ENCODE measurements around the gene ULK3.

ULK3 gene

DNA sequence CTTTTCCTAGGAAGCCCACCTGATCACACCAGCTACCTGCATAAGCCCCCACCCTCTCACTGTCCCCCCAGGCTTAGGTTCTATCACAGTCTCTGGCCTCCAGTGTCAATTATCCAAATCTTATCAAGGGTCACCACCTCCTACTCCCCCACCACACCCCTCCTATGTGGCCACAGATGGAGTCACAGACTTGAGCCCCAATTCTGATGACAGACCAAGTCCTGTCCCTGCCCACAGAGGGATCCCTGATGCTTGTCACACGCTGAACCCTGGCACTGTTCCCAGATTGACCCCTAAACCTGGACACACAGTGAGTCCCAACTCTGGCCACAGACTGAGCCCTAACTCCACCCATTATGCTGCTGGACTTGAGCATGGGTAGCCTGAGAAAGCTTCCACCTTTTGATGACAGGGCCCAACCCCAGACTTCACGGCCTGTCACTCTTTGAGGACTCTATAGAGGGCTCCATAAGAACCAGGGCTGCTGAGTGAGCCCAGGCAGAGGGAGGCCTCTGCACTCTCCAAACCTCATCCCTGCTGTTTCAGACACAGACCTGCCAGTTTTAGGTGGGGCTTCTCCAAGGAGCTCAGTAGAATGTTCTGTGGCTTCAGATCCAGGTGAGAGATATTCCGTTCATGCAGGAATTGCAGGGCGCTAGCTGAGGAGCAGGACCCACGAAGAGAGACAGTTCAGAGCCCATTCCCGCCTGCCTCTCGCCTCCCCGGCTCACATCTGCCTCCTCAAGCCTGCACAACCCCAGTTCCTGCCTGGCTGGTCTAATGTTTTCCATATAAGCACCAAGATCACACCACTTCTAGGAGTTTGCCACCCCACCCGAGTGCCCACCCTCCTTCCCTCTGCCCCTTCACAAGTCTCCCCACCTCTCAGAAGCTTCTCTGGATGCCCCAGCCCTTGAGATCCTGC lies 1.8 kb downstream of the ULK3 start:
- DNase-seq (ENCODE audit: low spot score) = no peak

DNA sequence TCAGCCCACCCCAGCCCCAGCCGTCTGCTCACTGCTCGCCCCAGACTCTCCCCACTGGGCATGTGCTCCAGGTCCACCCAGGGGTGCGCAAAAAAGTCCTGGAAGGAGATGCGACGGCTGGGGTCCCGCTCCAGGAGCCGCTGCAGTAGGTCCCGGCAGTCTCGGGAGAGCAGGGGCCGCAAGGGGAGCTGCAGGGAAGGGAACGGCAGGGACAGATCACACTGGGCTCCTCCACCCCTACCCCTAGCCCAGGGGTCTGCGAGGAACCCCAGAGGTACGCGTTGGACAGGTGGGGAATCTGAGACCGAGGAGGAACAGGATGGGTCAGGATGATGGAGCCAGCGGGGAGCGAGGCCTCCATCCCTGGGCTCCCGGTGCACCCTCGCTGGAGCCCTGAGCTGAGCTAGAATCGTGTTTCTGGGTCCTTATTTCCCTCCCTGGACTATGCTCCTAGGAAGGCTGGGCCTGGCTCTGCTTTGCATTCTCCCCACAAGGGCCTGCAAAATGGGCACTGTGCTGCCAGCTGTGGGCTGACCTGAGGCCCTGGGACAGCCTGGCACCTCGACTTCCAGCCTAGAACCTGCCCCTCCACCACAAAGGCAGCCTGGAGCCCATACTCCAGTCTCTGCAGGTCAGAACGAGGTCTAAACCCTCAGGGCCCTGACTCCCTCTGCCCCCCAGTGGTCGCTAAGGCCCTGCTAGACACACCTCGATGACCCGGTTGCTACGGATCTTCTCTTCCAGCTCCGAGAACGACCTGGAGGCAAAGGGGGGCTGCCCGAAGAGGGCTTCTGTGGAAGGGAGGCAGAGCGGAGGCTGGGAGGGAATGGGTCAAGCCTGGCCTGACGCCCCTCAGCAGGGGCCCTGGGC lies 3.2 kb downstream of the ULK3 start:
- no peak for DNase-seq (ENCODE audit: low spot score)

- DNase-seq (ENCODE audit: low spot score) = no peak
Measured at GRCh38 chr15:74838746-74839525, 4.0 kb downstream of the ULK3 start.

GRCh38 chr15:74838137-74838516 lies 4.8 kb downstream of the ULK3 start:
- DNase-seq (ENCODE audit: low spot score) = no peak

GRCh38 chr15:74837482-74838136 lies 5.3 kb downstream of the ULK3 start:
- no peak for DNase-seq (ENCODE audit: low spot score)

GRCh38 chr15:74836846-74837245 lies 6.1 kb downstream of the ULK3 start:
- DNase-seq (ENCODE audit: low spot score) = no peak

DNA sequence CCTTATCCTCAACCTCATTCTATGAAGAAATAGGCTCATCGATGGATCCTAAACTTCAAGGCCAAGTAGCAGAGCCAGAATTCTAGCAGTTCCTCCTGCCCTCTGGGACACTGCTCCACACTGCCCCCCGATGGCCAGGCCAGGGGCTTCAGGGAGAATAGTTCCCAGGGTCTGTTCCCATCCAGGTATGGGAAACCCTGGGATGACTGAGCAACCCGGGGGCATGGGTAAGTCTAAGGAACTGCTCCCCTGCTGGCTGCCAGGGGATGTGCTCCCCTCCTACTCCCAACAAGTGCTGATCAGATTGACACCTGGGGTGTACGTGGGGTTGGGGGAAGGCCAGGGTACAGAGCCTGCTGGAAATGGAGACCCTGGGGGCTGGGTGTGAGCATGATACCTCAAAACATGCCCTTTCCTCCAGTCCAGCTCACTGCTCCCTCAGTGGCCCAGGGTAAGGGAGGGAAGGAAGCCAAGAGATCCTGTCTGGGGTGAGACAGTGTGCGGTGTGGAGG lies 7.6 kb downstream of the ULK3 start:
- peak; percentile 47 for DNase-seq (ENCODE audit: low spot score)

GRCh38 chr15:74833376-74834107 lies 9.4 kb downstream of the ULK3 start:
- DNase-seq (ENCODE audit: low spot score) = no peak

DNA sequence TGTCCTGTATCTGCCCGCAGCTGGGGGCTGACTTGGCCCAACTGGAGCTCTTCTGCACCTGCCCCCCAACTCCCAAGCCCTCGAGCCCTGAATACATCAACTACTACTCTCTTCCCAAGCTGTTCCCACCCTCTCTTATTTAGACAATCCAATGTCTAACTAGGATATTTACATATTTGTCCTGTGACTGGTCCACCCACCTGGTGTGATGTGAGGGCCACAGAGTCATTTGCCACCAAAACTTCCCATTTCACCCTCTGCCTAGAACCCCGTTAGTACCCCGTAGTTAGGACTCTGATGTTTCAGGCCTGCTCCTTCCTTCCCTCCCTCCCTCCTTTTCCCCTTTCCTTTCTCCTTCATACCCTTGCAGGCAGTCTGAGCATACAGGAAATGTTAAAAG lies 10.1 kb downstream of the ULK3 start:
- DNase-seq (ENCODE audit: low spot score) = no peak

DNA sequence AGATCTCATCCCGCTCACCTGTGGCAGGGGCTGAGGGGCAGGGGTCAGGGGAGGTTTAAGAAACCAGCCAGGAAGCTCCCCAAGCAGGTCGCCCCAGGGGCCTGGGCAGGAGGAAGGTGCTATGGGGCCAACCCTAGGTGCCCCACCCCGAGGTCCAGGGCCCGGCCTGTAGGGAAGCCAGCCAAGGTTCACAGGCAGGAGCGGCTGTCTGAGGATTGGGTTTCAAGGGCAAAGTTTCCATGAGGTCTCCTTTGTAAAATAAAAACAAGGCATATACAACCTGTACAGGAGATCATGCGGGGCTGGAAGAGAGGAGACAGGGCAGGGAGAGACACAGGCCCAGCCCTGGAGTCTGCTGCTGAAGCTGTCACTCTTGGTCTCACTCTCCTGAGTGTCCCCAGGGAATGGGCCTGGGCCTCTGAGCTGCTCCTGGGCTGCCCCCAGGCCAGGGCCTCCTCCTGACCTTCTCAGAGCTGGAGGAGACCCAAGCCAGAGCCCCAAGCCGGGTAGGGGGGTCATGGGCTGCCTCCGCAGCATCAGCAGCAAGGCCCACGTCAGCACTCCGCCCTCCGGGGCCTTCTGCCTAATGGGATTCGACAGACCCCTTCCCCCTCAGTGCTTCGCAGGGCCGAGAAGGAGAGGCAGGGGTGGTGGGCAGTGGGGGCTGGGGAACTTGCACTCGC lies 11.0 kb downstream of the ULK3 start:
- DNase-seq (ENCODE audit: low spot score) = no peak

GRCh38 chr15:74830868-74831267 lies 12.1 kb downstream of the ULK3 start:
- DNase-seq (ENCODE audit: low spot score) = no peak

GRCh38 chr15:74829991-74830390 lies 13.0 kb downstream of the ULK3 start:
- DNase-seq (ENCODE audit: low spot score) = no peak

- no peak for DNase-seq (ENCODE audit: low spot score)
Measured at GRCh38 chr15:74829486-74829885, 13.5 kb downstream of the ULK3 start.

GRCh38 chr15:74828835-74829234 lies 14.1 kb downstream of the ULK3 start:
- no peak for DNase-seq (ENCODE audit: low spot score)

DNA sequence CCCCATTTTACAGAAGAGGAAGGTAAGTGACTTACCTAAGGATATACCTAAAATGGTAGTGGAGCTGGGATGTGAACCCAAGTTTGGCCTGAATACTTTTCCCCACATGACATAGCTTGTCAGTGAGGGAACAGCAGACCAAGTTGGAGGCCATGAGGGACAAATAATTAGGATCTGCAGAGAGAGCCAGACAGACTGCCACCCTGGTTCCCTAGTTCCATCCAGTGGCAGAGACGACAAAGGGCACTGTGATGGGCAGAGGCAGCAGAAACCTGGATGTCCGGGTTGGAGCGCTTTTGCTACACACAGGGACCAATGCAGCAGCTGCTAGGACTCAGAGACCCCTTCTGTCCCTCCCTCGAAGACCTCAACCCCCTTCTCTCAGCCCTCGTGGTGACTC lies 15.3 kb downstream of the ULK3 start:
- no peak for DNase-seq (ENCODE audit: low spot score)

DNA sequence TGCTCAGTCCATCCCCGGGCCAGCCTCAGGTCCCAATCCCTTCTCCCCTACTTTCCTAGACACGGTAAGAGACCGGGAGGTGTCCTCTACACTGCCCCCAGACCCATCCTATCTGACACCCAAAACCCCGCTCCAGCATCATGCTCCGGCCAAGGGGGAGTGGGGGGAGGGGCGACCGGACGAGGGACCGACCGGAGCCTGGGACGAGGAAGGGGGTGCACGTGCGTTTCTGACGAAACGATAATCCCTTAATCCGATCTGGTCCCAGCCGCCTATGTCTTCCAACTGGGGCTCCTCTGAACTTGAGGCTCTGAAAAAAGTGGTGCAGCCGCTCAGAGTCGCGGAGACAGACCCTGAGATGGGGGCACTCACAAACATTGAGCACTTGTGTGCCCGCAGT lies 16.0 kb downstream of the ULK3 start:
- DNase-seq (ENCODE audit: low spot score) = no peak

GRCh38 chr15:74826364-74826819 lies 16.6 kb downstream of the ULK3 start, which contains the start of gene CPLX3:
CPLX3 (plus strand) TSS chr15:74826627; CDS start chr15:74826704, 77 bp downstream.
- DNase-seq (ENCODE audit: low spot score) = peak; percentile 36

DNA sequence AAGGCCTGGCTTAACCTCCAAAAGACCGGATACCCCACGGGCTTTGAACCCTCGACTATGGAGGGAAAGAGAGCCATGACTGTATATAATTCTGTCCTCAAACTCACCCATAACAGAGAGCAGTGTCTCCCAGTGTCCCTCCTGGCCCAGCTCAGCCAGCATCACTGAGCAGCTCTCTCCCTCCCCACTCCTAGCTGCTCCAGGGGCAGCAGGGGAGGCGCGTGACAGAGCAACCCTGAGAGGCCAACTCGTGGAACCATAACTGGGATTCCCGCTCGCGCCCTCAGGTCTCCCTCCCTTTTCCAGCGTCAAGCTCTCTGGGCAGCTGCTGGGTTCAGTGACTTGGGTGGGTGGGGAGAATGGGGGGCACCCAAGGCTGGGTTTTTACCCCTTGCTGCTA lies 17.1 kb downstream of the ULK3 start:
- DNase-seq (ENCODE audit: low spot score) = no peak

GRCh38 chr15:74824976-74825375 lies 18.0 kb downstream of the ULK3 start:
- DNase-seq (ENCODE audit: low spot score) = no peak

GRCh38 chr15:74823324-74823723 lies 19.6 kb downstream of the ULK3 start:
- no peak for DNase-seq (ENCODE audit: low spot score)
